Measurements from ENCODE around the gene ALKBH5.

- TF ChIP-seq EZH2 (IDR thresholded peaks at IDR 0.05; ENCODE audit: insufficient read depth, poor library complexity, severe bottlenecking) (no peak), EZH2phosphoT487 (IDR thresholded peaks at IDR 0.05; ENCODE audit: insufficient read depth, low read depth) (no peak)
These were observed 67.6 kb downstream of the ALKBH5 start for GRCh38 chr17:18251204-18251603.

All from GM23248 (cell line).